Activated CD8-positive, alpha-beta T cell treated with anti-CD3 and anti-CD28 coated beads for 36 hours (primary cell): Measurements from ENCODE around the gene ELAPOR2. TPM values are rescaled to one million over a fixed set of nuclear protein-coding genes. Genes with fewer than 3 reads are reported as not detected.

Experiments
- ATAC-seq: fragments of 200-7000 bp; cut with Tn5 transposase; one replicate; pipeline ENCODE4 v1.10.0; 2021; ENCODE audit warnings: mild to moderate bottlenecking, moderate library complexity
- CTCF ChIA-PET: fragments of 350-600 bp; sonication (Branson Sonifier 250); formaldehyde crosslinking; loops from one replicate; lab custom pipeline; 2021; ENCODE audit warnings: antibody characterized with exemption; lab: Charles Lee
- POLR2A ChIA-PET: fragments of 350-600 bp; sonication (Branson Sonifier 250); formaldehyde crosslinking; loops from one replicate; lab custom pipeline; 2021; ENCODE audit warnings: antibody characterized with exemption; lab: Charles Lee
- DNase-seq: peaks from one replicate; pipeline ENCODE4 v3.0.0-alpha.2; 2020
- H3K27ac Mint-ChIP-seq: one replicate; pipeline ENCODE4 v1.8.0; 2021; ENCODE audit warnings: mild to moderate bottlenecking, mixed read lengths
- H3K27me3 Mint-ChIP-seq: one replicate; pipeline ENCODE4 v1.8.0; 2021; ENCODE audit warnings: mixed read lengths
- H3K36me3 Mint-ChIP-seq: one replicate; pipeline ENCODE4 v1.8.0; 2021; ENCODE audit warnings: low read depth, mixed read lengths
- H3K4me1 Mint-ChIP-seq: one replicate; pipeline ENCODE4 v1.8.0; 2021; ENCODE audit warnings: low read depth, mixed read lengths
- H3K4me3 Mint-ChIP-seq: one replicate; pipeline ENCODE4 v1.8.0; 2021; ENCODE audit warnings: mild to moderate bottlenecking, moderate library complexity, mixed read lengths
- H3K9me3 Mint-ChIP-seq: one replicate; pipeline ENCODE4 v1.8.0; 2021; ENCODE audit warnings: mixed read lengths
- CTCF ChIP-seq: fragments of 200-600 bp; IDR thresholded peaks from one replicate; pipeline ENCODE4 v1.8.0; 2022; ENCODE audit warnings: antibody characterized with exemption, mild to moderate bottlenecking
- intact Hi-C: fragments of 100-400 bp; cut with micrococcal nuclease; formaldehyde crosslinking; loops from one replicate; pipeline ENCODE4 v1.10.0; 2022
- total RNA-seq, 2 experiments: library from RNA; stranded (reverse); gene quantifications; one replicate each; pipeline ENCODE4 v1.2.3, GENCODE V29; 2021

The ELAPOR2 gene
- total RNA-seq, 2 experiments from 2014 or later = 2.8 to 3.1 TPM

DNA sequence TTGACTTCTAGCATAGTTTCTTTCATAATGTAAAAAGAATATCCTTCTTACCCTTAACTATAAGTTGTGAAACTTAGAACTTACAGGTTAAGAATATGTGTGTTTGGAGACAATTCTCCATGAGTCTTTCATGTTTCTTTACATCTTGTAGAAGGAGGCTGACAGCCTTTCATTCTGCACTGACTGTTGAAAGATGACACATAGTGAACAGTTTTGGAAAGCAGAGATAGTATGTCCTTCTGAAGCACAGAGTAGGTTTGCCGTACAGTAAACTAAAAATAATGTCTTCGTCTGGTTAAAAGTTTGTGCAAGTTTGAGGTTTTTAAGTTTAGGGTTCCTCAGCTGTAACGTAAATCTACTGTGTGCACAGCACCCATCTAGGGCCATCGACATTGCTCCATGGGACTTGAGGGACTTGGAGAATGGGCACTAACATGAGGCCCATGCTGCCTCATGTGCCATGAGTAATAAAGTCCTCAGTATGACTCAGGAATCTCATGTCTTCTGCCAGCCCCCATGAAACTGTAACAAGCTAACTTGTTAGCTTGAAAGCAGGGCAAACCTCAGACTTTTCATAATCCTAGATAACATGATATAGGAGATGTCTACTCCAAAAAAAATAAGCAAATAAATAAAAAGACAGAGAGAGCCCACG lies 24.5 kb upstream of the ELAPOR2 start:
- intact Hi-C loops = no loop called here
- Mint-ChIP-seq H3K36me3 (no peaks in the 10 kb centered on the region), H3K4me3 (no peak overlapping the region), H3K27me3 (peaks cover 5% of the 10 kb centered on the region), H3K9me3 (peaks cover 2% of the 10 kb centered on the region), H3K27ac (no peak overlapping the region), H3K4me1 (peaks cover 5% of the 10 kb centered on the region)
- ChIA-PET POLR2A (no interaction called here), CTCF (no interaction called here)
- TF ChIP-seq CTCF = no peak
- DNase-seq (peak; percentile 8), ATAC-seq (peak; percentile 83)

GRCh38 chr7:87082675-87083074 lies 23.2 kb upstream of the ELAPOR2 start:
- intact Hi-C loops = no loop called here
- ChIA-PET CTCF (no interaction called here), POLR2A (no interaction called here)
- DNase-seq = no peak
- ATAC-seq = no peak
- peaks cover 5% of the 10 kb centered on the region for H3K4me1 Mint-ChIP-seq
- peaks cover 2% of the 10 kb centered on the region for H3K9me3 Mint-ChIP-seq
- TF ChIP-seq CTCF = no peak
- peaks cover 5% of the 10 kb centered on the region for H3K27me3 Mint-ChIP-seq
- H3K27ac Mint-ChIP-seq = no peak overlapping the region
- H3K36me3 Mint-ChIP-seq = no peaks in the 10 kb centered on the region
- no peak overlapping the region for H3K4me3 Mint-ChIP-seq

- ATAC-seq (peak; percentile 56), DNase-seq (peak; percentile 12)
- Mint-ChIP-seq H3K27ac (no peak overlapping the region), H3K4me1 (peaks cover 11% of the 10 kb centered on the region), H3K4me3 (no peak overlapping the region), H3K36me3 (no peaks in the 10 kb centered on the region), H3K27me3 (peaks cover 29% of the 10 kb centered on the region), H3K9me3 (no peaks in the 10 kb centered on the region)
- ChIA-PET POLR2A (no interaction called here), CTCF (interaction anchor here (1.5 to 2.0 kb wide), 2 partner anchors 17 to 73 kb away, joined by 5 to 8 read pairs; partner anchors contain the start of gene ELAPOR2)
- TF ChIP-seq CTCF = no peak
- intact Hi-C loops = no loop called here
These were observed 16.4 kb upstream of the ELAPOR2 start for GRCh38 chr7:87075671-87076404.

DNA sequence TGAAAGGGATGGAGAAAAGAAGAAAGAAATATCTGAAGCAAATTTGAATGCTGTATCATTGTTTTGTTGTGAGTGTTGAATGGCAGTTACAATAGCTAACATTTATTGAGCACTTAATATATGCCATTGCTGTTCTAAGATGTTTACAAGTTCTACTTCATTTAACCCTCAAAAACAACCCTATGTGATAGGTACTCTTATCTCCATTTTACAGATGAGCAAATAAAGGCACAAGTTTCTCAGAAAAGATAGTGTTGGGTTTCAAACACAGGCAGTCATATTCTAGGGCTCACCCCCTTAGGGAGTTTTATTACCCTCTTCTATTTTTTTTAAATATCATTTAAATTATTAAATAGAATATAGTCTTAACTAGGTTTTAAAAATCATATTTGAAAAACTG lies 8.3 kb upstream of the ELAPOR2 start:
- Mint-ChIP-seq H3K4me3 (no peak overlapping the region), H3K36me3 (no peaks in the 10 kb centered on the region), H3K27ac (no peak overlapping the region), H3K27me3 (peaks cover 17% of the 10 kb centered on the region), H3K9me3 (no peaks in the 10 kb centered on the region), H3K4me1 (no peaks in the 10 kb centered on the region)
- ATAC-seq (no peak), DNase-seq (no peak)
- ChIA-PET POLR2A (no interaction called here), CTCF (no interaction called here)
- TF ChIP-seq CTCF = no peak
- intact Hi-C loops = no loop called here

- Mint-ChIP-seq H3K4me3 (peak overlapping the region; percentile 79), H3K9me3 (no peaks in the 10 kb centered on the region), H3K27me3 (peaks cover 17% of the 10 kb centered on the region), H3K36me3 (no peaks in the 10 kb centered on the region), H3K4me1 (peaks cover 13% of the 10 kb centered on the region), H3K27ac (peak overlapping the region; percentile 73)
- ChIA-PET POLR2A (interaction anchor here (1.4 kb wide), 1 partner anchor 88 kb away, joined by 4 read pairs; no protein-coding TSS in a partner anchor), CTCF (interaction anchor here (1.2 to 2.3 kb wide), 7 partner anchors 15 to 159 kb away, joined by 3 to 21 read pairs (median 4); partner anchors contain the start of genes DMTF1 and TMEM243)
- no peak for TF ChIP-seq CTCF
- ATAC-seq (no peak), DNase-seq (no peak)
- intact Hi-C loops = no loop called here
These were observed 759 bp upstream of the ELAPOR2 start for GRCh38 chr7:87060288-87060537.
